Activated T-cell treated with anti-CD3 and anti-CD28 coated beads for 48 hours (primary cell): Measurements from ENCODE around the gene DBET.
"Not testable (repeated sequence)": the region's sequence is repeated elsewhere in the genome, so short reads cannot be mapped to it uniquely, and the experiment has no call there.

Experiments
- DNase-seq: peaks from one replicate; pipeline ENCODE4 v3.0.0-alpha.2; 2020; ENCODE audit warnings: low read depth

DBET gene

GRCh38 chr4:190064342-190064741 lies at the start of gene DBET:
DBET (plus strand) TSS chr4:190064502.
- DNase-seq, result not testable (repeated sequence)

GRCh38 chr4:190014771-190015537 lies 49.3 kb upstream of the DBET start:
- no peak for DNase-seq

GRCh38 chr4:190015538-190016368 lies 48.5 kb upstream of the DBET start:
- DNase-seq, result no peak

GRCh38 chr4:190016369-190017289 lies 47.7 kb upstream of the DBET start:
- DNase-seq, result no peak

GRCh38 chr4:190017357-190018200 lies 46.7 kb upstream of the DBET start:
- no peak for DNase-seq

- no peak for DNase-seq
These were observed 45.9 kb upstream of the DBET start for GRCh38 chr4:190018201-190018920.

- no peak for DNase-seq
These were observed 45.1 kb upstream of the DBET start for GRCh38 chr4:190019023-190019858.

GRCh38 chr4:190019859-190020463 lies 44.3 kb upstream of the DBET start:
- DNase-seq, result not testable (repeated sequence)

GRCh38 chr4:190020790-190021717 lies 43.2 kb upstream of the DBET start:
- DNase-seq, result no peak

GRCh38 chr4:190021973-190022372 lies 42.3 kb upstream of the DBET start:
- DNase-seq, result not testable (repeated sequence)

- DNase-seq, result not testable (repeated sequence)
These were observed 41.6 kb upstream of the DBET start for GRCh38 chr4:190022614-190023281.

GRCh38 chr4:190027156-190027555 lies 37.1 kb upstream of the DBET start, which contains the start of gene FRG2:
FRG2 (minus strand) TSS chr4:190027256; CDS start chr4:190027204, 52 bp downstream.
- not testable (repeated sequence) for DNase-seq

GRCh38 chr4:190031264-190031663 lies 33.0 kb upstream of the DBET start:
- DNase-seq, result not testable (repeated sequence)

GRCh38 chr4:190037704-190038388 lies 26.5 kb upstream of the DBET start:
- not testable (repeated sequence) for DNase-seq

GRCh38 chr4:190040873-190041272 lies 23.4 kb upstream of the DBET start:
- not testable (repeated sequence) for DNase-seq

GRCh38 chr4:190047627-190048026 lies 16.7 kb upstream of the DBET start:
- not testable (repeated sequence) for DNase-seq
